NCI-H1092 (cell line): Measurements from ENCODE around the gene GRID1.

ENCODE experiments used
- DNase-seq: peaks from one replicate; lab custom pipeline; 2025; lab: John Stamatoyannopoulos, UW

The GRID1 gene

DNA sequence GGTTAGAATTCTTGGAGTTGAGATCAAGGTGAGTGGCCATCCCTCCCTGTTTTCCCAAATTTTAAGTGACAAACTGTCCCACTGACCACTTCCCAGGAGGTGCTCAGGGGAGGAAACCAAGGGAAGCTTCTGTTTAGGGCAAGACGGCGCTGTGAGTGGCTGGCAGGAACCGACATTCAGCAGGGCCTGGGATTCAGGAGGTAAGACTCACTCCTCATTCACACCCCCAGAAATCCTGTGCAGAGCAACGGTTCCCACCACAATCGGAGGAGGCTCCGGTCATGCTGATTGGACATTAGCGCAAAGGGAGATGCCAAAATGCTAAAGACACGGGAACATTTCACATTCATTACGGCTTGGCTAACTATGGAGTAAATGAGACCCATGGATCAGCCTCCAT, 200.9 kb downstream of the GRID1 start:
- no peak for DNase-seq

DNA sequence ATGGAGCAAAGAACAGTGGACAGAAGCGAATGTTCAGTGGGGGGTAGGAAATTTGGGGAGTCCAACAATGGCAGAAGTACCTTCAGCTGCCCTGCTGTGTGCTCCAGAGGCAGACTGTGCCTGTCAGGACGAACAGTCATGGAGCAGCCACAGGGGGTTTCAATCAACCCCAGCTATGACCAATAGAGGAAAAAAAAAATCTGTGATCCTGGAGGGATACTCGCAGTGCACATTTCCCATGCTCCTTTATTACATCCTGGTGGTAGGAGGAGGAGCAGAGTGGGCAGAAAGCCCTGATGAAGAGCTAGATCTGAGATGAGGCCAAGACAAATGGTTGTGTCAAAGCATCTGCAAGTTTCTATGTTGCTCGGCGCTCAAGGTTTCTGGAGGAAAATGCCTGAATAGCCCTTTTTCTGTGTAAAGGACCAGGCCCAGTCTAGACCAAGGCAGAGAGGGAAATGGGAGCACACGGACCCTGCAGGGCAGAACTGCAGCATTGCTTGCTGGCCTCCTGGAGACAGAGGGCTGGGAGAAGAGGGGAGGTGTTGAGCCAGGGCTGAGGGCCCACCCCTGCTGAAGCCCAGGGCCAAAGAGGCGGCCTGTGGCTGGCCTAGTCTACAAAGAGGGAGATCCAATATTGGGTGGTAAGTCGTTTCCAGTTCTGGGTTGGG, 201.5 kb downstream of the GRID1 start:
- DNase-seq = no peak

DNA sequence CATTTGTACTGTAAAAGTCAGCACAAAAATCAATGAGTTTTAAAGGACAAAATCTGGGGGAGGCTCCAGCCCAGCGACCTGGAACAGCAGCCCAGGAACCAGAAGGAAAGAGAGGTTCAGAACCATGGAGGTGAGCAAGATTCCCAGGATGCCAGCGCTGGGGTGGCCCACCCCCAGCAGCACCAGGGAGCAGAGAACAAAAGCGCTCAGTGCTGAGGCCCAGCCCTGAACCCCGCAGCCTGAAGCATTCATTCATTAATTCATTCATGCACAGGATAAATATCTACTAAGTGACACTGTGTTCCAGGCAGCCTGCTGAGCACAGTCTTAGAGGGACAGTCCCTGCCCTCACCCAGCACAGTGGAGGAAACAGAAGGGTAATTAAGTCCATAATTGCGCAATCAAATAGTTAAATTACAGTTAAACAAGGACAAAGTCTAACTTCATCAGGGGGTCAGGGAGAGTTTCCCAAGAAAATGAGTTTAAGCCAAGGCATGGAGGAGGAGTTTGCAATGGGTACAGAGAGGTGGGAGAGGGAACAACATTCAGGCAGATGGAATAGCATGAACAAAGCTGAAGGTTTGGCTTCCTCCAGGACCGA, 202.3 kb downstream of the GRID1 start:
- no peak for DNase-seq

DNA sequence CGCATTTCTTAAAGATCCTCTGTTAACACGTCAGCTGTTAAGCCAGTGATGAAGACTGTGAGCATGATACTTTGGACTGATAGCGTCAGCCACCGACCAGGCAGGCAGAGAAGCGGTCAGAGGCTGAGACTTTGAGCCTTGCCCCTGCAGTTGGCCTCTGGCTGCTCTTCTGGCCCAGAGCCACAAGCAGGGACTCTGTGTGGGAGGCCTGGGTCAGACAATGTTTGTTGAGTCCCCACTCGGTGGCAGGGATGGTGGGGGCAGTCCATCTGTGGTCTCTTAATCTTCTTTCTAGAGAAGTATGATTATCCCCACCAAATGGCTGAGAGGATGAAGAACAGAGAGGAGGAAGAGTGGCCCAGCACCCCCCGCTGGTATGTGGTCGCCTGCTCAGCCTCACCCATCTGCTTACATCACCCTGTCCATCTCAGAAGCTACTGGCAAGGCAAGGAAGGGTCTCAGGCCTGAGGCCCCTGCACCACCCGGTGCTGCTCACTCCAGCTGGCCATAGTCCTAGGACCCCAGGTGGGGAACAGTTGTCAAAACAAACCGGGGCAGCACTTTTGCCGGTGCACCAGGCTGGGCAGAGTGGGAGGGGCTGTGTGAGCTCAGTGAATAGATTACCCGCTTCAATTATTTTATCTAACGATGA, 202.9 kb downstream of the GRID1 start:
- no peak for DNase-seq

DNA sequence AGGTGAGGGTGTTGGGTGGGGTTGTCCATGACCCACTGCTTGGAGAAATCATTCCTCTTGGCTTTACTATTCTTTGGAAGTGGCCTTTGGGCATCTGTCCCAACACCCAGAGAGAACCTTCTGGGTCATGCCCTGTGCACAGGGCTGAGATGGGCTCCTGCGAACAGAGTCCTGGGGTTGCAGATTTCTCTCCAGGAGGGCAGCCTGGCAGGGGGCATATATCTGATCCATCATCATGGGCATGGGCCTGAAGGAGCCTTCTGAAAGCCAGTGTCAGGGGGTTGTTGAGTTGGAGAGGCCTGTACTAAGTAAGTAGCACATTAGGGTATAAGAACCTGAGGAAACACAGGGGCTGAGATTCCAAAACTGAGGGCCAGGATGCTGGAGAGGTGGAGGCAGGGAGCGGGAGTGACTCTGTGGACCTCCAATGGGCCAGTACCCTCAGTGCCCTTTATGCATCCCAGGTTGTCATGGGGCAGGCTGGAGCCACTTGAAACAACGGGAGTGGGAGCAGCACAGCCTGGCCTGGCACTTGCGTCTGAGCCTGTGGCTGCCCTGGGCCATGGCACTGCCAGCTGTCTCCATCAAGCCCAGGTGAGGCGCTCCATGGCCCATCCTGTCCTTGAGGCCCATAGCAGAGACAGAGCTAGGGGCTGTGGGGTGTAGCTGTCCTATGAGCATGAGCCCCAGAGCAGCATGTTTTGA, 203.7 kb downstream of the GRID1 start:
- no peak for DNase-seq

DNA sequence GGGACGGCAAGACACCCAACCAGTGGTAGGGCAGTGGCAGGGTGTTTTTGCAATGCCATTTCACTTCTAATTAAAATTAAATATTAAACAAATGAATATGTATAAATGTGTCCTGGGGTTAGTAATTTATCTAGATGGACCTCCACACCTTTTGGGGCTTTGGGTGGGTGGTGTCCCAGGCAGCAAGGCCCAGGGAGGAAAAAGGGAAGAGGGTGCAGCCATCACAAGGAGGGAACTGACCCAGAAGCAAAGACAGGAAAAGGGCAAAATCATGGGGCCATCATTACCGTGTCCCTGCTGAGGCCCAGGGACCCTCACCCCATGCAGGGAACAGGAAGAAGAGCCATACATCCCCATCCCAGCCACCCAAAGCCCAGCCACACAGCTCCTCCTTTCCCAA, 204.6 kb downstream of the GRID1 start:
- DNase-seq = no peak

DNA sequence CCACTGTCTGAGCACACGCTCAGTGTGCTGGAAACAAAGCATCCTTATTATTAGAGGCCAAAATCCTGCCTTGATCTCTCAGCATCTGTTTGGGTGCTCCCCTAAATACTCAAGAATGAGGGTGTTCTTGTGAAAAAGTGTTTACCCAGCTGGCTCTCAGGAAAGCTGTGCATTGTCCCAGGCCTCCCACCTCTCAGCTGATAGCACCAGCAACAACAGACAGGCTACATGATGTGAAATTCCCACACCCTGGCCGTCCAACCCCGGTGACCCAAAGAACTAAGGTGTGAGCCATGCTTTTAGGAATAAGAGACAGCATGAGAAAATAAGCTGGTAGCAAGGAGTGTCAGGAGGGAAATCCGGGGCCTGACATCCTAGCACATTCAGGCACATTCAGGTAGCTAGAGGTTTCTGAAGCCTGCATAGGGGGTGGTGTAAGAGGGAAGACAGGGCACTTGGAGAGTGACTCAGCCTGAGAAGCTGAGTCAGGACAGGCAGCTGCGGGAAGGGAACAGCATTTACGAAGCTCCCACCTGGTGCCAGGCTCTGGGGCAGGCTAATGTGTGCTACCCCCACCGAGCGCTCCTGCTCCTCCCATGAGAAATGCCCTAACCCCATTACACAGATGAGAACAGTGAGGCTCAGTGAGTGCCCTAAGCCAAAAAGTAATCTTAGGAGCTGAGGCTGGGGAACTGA, 205.6 kb downstream of the GRID1 start:
- no peak for DNase-seq

DNA sequence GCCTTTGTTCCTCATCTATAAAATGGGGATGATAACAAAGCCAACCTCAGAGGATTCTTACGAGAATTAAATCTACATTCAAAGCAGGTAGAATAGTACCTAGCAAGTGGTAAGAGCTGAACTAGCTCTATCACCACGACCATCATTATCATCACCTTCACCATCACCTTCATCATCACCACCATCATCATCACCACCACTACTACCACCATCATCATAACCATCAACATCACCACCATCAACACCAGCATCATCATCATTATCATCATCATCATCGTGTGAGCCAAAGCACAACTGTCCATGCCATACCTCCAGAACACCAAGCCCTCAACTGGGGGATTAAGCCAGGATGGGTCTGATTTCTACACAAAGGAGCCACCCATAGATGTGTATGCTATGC, 206.8 kb downstream of the GRID1 start:
- DNase-seq = no peak

DNA sequence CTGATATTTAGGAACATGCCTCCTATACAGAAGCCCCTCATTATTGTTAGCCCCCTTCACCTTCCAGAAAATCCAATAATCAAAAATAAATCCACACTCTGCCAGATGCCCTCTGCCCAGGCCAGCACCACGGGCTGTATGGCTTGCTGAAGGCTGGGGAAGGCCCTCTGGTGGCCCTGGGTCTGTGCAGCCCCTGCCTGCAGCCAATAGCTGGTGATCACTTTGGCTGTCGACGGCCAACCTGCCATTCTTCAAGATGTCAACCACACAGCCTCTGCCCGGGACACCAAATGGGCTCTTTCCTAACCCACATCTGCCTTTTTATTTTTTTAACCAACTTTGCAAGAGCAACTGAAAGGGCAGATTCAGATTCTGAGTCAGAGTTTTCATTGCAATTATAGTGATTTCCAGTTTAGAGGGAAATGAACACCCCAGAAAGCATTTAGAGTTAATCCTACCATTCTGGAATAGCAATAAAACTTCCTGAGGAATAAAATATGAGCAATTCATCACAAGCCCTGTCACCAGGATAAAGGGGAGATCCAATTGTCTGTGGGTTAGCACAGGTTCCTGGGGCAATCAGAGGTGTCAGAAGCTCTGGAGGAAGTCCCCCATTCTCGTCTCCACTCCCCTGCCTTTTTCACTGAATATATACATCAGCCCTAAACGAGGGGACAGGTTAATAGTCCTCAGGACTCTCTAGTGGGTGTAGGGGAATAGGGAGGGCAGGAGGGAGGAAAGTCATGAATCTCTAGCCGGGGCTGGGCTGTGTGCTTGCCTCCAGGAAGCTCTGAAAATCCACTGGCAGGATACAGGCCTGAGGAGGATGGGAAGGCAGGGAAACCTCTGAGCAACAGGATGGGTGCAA, 211.3 kb downstream of the GRID1 start:
- no peak for DNase-seq

DNA sequence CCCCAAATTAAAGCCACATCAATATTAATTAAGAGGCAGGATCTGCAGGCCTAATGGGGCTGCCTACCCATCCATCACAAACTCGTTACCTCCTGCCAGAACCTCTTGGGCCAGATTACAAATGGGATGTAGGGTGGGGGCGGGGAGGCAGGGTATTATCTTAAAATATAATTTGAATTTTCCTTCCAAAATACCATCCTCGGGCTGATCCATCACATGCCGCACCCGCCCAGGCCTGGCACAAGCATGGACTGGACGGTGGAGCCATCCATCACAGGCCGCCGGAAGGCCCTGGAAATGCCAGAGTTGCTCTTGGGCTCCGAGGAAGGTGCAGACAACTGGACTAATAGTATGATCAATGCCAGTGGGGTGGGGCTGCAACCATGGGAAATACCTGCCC, 212.8 kb downstream of the GRID1 start:
- DNase-seq = no peak

DNA sequence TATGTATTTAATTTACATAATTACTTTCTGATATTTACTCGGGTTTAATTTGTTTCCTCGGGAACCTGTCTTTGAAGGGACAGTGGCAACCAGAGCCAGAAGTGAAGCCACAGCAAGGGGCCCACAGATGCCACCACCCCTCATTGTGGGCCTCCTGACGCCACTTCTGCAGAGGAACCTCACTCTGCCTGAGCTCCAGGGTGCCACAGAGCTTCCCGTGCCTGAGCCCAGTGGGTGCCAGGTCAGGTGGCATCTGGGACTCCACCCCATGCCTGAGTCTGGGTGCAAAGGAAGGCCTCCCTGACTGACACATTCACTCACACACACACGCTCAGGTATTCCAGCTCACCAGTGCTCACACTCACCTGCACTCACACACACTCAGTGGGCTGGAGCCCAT, 213.7 kb downstream of the GRID1 start:
- DNase-seq = no peak

DNA sequence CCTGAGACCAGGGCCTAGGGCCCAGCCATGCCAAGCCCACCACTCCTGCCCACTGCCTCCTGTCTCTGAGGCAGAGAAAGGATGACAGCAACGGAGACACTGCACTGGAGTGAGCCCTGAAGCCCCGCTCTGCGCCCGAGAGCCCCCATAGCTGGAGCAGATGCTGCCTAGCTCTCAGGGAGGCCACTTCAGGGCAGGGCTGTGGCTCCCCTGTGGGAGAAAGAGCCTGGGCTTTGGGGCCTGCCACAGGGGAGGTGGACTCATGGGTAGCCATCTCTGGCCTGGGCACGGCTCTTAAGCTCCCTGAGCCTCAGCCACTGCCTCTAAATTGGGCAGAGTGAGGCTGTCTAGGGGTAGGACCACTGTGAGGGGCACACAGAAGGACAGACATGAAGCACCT, 214.2 kb downstream of the GRID1 start:
- DNase-seq = no peak

DNA sequence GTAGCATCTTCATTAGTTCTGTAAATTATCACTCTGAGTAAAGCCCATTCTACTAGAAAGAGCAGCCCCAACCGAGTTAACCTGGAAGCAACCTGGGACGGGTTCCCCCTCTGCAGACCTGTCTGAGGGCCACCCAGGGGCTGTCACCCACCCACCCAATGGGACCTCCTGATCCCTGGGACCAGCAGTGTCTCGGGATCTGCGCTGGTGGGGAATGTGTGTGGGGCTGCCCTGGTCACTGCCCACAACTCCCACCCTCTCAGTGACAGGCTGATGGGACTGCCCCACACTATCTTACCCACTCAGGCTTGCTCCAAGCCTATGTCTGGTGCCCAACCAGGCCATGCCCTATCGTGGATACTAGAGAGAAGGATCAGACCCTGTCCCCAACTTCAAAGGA, 215.0 kb downstream of the GRID1 start:
- DNase-seq = no peak

DNA sequence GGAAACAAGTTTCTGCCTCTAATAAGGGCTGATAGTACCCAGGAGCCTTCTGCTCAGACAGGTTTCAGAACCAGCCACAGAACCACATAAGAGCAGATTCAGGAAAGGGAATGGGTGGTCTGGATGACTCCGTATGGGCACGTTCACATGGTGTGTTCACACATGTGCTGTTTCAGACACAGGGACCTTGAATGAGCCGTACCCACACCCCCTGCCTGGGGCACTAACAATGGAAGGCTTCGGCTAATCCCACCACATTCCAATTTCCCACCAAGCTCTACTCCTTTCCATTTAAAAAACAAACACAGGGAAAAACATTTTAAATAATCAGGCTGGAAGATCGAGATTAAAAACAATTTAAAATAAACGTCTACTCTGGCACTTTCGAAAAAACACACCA, 217.3 kb downstream of the GRID1 start:
- DNase-seq = no peak

DNA sequence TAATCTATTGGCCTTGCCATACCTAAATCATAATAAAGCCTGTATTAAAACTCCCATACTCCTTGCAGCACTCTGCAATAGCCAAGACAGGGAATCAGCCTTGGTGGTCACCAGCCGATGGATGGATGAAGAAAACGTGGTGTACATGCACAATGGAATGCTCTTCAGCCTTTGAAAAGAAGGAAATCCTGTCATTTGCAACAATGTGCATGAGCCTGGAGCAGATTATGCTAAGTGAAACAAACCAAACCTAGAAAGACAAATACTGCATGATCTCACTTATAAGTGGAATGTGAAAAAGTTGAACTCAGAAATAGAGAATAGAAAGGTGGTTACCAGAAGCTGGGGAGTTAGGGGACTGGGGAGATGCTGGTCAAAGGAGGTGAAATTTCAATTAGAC, 218.5 kb downstream of the GRID1 start:
- DNase-seq = no peak

DNA sequence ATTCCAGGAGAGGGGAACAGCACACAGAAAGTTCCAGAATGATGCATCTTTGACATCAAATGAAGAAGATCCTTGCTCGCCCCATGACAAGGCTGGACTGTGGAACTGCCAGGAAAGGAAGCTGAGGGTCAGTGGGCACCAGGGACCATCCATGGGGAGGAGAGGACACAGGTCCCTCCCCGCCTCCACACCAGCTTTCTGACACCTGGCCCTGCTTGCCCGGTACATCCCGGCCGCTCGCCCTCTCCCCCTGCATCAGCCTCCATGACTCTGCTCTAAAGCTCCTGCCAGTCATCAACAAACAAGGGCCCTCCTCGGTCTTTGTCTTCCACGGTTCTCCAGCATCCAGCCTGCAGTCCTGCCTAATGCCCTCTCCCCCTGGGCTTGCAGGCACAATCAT, 222.3 kb downstream of the GRID1 start:
- no peak for DNase-seq

DNA sequence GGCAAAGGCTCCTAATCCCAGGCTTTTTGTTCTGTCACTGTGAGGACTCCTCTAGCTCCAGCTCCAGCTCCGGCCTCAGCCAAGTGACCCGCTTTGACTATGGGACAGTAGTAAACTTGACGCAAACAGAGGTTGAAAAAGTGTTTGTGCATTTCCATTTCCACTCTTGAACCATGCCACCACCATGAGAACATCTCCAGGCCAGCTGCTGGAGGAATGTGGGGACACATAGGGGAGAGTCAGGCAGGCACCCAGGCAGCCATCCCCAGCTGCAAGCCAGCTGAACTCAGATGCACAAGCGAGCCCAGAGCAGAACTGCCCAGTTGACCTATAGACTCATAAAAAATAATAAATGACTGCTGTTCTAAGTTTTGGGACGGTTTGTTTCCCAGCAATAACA, 224.7 kb downstream of the GRID1 start:
- no peak for DNase-seq

DNA sequence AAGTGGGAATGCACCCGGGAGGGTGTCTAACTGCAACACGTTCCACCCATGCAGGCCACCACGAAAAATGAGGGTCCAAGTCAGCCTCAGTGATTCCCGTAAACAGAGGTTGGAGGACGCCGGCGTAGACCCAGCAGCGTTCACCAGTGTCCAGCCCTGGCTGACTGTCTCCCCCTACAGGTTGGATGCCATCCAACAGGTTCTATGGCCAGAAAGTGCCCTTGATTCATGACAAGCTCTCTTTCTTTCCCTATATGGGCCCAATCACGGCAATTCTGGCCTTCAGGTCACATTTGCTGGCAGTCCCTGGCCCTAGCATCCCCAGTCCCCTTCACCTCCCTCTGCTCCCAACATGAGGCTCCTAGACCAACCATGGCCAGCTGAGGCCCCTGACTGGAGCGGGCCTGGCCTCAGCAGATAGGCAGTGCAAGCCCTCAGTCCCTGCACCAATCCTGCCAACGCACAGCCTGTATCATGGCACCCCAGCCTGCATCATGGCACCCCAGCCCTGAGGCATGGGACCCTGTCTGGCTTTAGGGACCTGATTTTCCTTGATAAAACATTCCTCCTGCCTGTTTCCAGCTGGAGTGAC, 227.4 kb downstream of the GRID1 start:
- DNase-seq = no peak

DNA sequence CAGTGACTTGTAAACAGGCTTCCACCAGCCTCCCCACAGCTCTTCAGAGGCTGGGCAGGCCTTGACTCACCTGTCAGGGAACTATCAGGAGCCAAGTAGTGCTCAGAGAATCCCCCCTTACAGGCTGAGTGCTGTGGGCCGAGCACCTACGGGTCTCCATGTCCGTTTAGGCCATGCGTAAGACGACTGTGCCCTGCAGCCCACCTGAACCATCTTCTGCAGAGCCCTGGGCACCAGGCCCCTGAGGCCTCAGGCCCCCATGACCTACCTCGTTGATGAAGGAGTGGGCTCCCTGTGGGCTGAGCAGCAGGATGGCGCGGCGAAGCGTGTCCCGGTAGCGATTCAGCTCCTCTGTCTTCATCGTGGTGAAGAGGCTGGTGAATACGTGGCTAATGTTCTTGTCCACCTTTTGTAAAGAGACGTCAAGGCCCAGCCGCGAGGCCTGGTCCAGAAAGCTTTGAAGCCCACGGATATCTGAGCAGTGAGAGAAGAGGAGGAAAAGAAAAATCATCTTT, 228.0 kb downstream of the GRID1 start:
- no peak for DNase-seq

DNA sequence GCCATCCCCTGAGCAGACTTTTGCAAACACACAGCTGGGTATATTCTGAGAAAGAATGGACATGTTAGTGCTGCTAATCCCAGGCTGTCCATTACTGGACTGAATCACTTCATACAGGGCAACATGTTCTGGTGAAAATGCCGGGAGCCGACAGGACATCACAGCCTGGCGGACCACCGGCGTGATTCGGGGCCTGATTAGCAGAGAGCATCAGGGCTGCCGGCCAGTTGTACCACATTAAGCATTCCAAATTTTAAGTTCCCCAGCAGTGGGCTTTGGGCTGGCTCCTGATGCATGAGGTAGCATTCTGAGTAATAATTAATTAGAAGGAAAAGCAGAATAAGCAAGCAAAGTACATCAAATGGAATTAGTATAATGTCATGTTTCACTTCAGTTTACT, 229.0 kb downstream of the GRID1 start:
- DNase-seq = no peak

DNA sequence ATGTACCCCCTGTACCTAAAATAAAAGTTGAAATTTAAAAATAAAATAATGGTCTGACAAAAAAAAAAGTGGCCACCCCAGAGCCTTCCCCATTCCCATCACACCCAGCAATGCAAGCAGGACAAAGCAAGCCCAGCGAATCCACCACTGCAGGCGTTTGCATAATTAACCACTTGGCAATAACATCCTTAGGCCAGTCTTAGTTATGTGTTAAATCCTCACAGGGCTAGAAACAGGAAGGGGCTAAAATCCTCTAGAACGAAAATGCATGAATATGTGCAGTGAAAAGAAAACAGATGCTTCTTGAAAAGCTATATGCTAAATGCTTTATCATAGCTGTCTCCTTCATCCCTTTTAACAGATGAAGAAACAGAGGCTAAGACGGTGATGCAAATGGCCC, 229.7 kb downstream of the GRID1 start:
- DNase-seq = no peak
